Vagina (tissue), 2 donors: ENCODE results near the gene HEATR5B. TPM values are rescaled to one million over a fixed set of nuclear protein-coding genes. Genes with fewer than 3 reads are reported as not detected.
"Not testable (repeated sequence)": the region's sequence is repeated elsewhere in the genome, so short reads cannot be mapped to it uniquely, and the experiment has no call there.

Source experiments
- DNase-seq, 2 donors: peaks; one replicate each; pipeline ENCODE4 v3.0.0-alpha.2; 2017; ENCODE audit errors: extremely low spot score in 2 of 2
- H3K27ac ChIP-seq: fragments of 200-600 bp; sonication (generic); one replicate; pipeline ENCODE4 v1.5.1; 2019
- H3K27me3 ChIP-seq: fragments of 200-600 bp; sonication (generic); one replicate; pipeline ENCODE4 v1.5.1; 2019
- H3K36me3 ChIP-seq, 2 donors: fragments of 200-600 bp; sonication (generic); one replicate each; pipeline ENCODE4 v1.5.1; 2017 to 2019
- H3K4me1 ChIP-seq: fragments of 200-600 bp; sonication (generic); one replicate; pipeline ENCODE4 v1.5.1; 2019
- H3K4me3 ChIP-seq, 2 donors: fragments of 200-600 bp; sonication (generic); 1 replicate in 1 of 2; 2 replicates in 1 of 2; pipeline ENCODE4 v1.5.1; 2016 to 2019
- H3K9me3 ChIP-seq: fragments of 200-600 bp; sonication (generic); one replicate; pipeline ENCODE4 v1.5.1; 2019
- POLR2A ChIP-seq, 2 donors: fragments of 450-650 bp; IDR thresholded peaks; one replicate each; pipeline ENCODE4 v1.6.1; 2017; ENCODE audit warnings: antibody characterized with exemption in 2 of 2, mild to moderate bottlenecking in 2 of 2, moderate library complexity in 2 of 2
- POLR2AphosphoS5 ChIP-seq, 2 donors: sonication (generic); formaldehyde crosslinking; IDR thresholded peaks; one replicate each; pipeline ENCODE4 v1.9.0; 2017; ENCODE audit warnings: antibody characterized with exemption in 2 of 2, mild to moderate bottlenecking in 2 of 2, low read depth in 1 of 2; ENCODE audit not compliant: insufficient read depth in 1 of 2
- intact Hi-C: fragments of 100-400 bp; cut with DNase I; formaldehyde crosslinking; loops from one replicate; pipeline ENCODE4 v1.15.1; 2023
- total RNA-seq: library from RNA; depleted of rRNA; stranded (reverse); fragments of >200 nt; gene quantifications from one replicate; pipeline ENCODE4 v1.2.3, GENCODE V29; 2016
- TF ChIP-seq, protein P1 (sequence below), 3 experiments: fragments of 450-650 bp in 2 of 3; fragments of 200-600 bp in 1 of 3; sonication (generic) in 1 of 3; IDR thresholded peaks; one replicate each; pipeline ENCODE4 v1.5.1; 2017 to 2019; ENCODE audit warnings: antibody characterized with exemption in 3 of 3, mild to moderate bottlenecking in 2 of 3, moderate library complexity in 2 of 3

The HEATR5B gene
- total RNA-seq, 1 donor from 2014 or later = 38.3 TPM

DNA sequence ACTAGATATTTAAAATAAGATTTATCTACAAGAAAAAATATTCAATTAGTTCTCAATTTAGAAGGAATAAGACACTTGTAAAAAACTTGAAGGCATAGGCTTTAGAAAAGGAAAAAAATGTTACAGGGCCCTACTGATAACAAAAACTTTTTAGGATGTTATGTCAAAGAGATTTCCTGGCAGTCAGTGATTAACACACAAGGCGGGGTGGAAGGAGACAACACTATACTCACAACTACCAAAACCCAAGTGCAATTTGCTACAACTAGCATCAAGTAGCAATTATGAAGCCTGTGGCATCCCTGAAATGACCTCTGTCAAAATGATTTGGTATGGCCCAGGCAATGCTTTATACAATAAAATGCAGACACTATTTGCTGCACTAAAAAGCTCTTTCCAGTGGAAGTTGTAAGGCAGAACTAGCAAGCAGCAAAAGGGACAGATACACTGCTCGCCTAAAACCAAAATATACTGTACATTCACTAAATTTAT, 133.1 kb downstream of the HEATR5B start:
- DNase-seq = no peak
- no peaks in the 10 kb centered on the region for H3K27me3 ChIP-seq
- TF ChIP-seq, protein P1, sequence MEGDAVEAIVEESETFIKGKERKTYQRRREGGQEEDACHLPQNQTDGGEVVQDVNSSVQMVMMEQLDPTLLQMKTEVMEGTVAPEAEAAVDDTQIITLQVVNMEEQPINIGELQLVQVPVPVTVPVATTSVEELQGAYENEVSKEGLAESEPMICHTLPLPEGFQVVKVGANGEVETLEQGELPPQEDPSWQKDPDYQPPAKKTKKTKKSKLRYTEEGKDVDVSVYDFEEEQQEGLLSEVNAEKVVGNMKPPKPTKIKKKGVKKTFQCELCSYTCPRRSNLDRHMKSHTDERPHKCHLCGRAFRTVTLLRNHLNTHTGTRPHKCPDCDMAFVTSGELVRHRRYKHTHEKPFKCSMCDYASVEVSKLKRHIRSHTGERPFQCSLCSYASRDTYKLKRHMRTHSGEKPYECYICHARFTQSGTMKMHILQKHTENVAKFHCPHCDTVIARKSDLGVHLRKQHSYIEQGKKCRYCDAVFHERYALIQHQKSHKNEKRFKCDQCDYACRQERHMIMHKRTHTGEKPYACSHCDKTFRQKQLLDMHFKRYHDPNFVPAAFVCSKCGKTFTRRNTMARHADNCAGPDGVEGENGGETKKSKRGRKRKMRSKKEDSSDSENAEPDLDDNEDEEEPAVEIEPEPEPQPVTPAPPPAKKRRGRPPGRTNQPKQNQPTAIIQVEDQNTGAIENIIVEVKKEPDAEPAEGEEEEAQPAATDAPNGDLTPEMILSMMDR (IDR thresholded peaks at IDR 0.05) = no peak
- no peak overlapping the region for H3K27ac ChIP-seq
- no peaks in the 10 kb centered on the region for H3K9me3 ChIP-seq
- H3K4me1 ChIP-seq = peaks cover 14% of the 10 kb centered on the region
- no peak overlapping the region for H3K4me3 ChIP-seq
- no peaks in the 10 kb centered on the region for H3K36me3 ChIP-seq
- intact Hi-C loops = no loop called here

DNA sequence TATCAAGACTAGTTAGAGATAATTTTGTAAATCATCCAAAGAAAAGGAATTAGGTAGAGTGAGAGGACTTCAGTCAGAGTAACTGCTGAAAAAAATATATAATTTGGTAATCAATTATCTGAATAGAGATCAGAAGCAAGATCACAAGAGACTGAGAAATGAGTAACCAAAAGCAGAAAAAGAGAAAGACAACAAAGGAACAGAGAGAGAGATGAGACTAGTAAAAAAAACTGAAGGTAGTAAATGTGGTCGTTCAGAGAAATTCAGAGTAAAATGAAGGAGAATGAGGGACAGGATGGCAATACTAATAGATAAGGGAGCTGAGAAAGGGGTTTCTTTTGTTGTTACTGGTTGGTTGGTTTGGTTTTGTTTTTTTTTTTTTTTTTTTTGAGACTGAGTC, 134.3 kb downstream of the HEATR5B start:
- no peaks in the 10 kb centered on the region for H3K27me3 ChIP-seq
- intact Hi-C loops = no loop called here
- H3K27ac ChIP-seq = no peak overlapping the region
- TF ChIP-seq, protein P1 (IDR thresholded peaks at IDR 0.05) = no peak
- TF ChIP-seq POLR2AphosphoS5 (IDR thresholded peaks at IDR 0.05; ENCODE audit: insufficient read depth in 1 of 2, low read depth in 1 of 2) (no peak), POLR2A (IDR thresholded peaks at IDR 0.05) (no peak)
- no peak for DNase-seq
- no peaks in the 10 kb centered on the region for H3K9me3 ChIP-seq
- no peak overlapping the region for H3K4me3 ChIP-seq
- peaks cover 14% of the 10 kb centered on the region for H3K4me1 ChIP-seq
- H3K36me3 ChIP-seq = no peaks in the 10 kb centered on the region

DNA sequence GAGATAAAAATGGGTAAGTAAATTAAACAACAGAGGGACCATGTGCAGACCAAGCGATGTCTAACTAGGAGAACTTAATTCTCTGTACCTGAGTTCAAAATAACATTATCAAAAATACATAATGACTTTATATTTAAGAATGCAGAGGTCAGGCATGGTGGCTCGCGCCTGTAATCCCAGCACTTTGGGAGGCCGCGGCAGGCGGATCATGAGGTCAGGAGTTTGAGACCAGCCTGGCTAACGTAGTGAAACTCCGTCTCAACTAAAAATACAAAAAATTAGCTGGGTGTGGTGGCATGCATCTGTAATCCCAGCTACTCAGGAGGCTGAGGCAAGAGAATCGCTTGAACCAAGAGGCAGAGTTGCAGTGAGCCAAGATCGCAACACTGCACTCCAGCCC, 138.9 kb downstream of the HEATR5B start:
- H3K36me3 ChIP-seq, H3K27ac ChIP-seq, DNase-seq, intact Hi-C loops, H3K9me3 ChIP-seq, H3K27me3 ChIP-seq, H3K4me3 ChIP-seq, H3K4me1 ChIP-seq: not testable (repeated sequence)

DNA sequence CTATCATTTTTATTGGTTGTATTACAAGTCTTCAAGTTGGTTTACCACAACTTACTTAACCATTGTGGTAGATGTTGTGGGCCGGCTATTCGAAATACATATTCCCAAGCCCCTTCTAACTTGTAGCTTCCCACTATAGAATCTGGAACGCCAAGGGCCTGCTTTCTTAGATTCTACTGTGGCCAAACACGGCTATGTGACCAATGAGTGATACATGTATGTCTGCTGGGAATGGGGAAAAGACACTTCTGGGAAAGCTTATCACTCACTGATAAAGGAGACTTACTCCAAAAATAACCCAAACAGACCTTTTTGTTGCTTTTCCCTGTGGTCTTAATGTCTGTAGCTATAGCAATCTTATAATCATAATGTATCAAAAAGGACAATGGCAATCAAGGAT, 142.3 kb downstream of the HEATR5B start:
- intact Hi-C loops = no loop called here
- TF ChIP-seq, protein P1 (IDR thresholded peaks at IDR 0.05) = no peak
- TF ChIP-seq POLR2A (IDR thresholded peaks at IDR 0.05) = no peak
- TF ChIP-seq POLR2AphosphoS5 (IDR thresholded peaks at IDR 0.05; ENCODE audit: insufficient read depth in 1 of 2, low read depth in 1 of 2) = no peak

DNA sequence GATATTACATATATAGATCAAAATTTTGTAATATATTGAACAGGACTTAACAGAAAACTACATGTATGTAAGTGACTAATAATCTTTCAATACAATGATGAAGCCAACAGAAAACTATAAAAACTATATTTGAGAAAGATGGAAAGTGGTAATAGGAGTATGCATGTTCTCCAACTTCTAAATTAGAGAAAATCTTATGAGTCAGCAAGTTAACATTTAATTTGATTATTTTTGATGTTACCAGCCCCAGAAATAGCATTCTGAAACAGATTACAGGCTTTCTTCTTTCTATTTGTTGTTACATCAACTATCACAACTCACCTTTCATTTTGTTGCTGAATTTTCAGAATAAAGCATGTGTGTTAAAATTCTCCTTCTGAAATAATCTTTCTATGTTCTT, 147.6 kb downstream of the HEATR5B start:
- H3K27me3 ChIP-seq, DNase-seq, H3K9me3 ChIP-seq, H3K27ac ChIP-seq, H3K36me3 ChIP-seq, intact Hi-C loops, H3K4me1 ChIP-seq, H3K4me3 ChIP-seq: not testable (repeated sequence)

More for the DNA sequence above, 142.3 kb downstream of the HEATR5B start:
- H3K9me3 ChIP-seq = no peaks in the 10 kb centered on the region
- no peaks in the 10 kb centered on the region for H3K27me3 ChIP-seq
- no peaks in the 10 kb centered on the region for H3K36me3 ChIP-seq
- H3K4me1 ChIP-seq = no peaks in the 10 kb centered on the region
- H3K27ac ChIP-seq = no peak overlapping the region
- no peak overlapping the region for H3K4me3 ChIP-seq
- DNase-seq = no peak

DNA sequence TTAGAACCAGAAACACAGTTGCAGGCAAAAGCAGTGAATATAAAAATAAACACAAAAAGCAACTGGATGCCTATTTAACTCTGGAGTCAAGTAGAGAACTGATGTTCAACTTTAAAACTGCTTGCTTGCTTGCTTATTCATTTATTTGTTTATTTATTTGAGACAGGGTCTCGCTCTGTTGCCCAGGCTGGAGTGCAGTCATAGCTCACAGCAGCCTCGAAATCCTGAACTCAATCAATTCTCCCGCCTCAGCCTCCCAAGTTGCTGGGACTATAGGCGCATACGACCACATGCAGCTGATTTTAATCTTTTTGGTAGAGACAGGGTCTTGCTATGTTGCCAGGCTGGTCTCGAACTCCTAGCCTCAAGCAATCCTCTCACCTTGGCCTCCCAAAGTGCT, 152.5 kb downstream of the HEATR5B start:
- intact Hi-C loops, H3K27ac ChIP-seq: not testable (repeated sequence)

More for the DNA sequence above, 152.5 kb downstream of the HEATR5B start:
- H3K4me1 ChIP-seq = peaks cover 25% of the 10 kb centered on the region
- H3K9me3 ChIP-seq, H3K4me3 ChIP-seq, H3K27me3 ChIP-seq, DNase-seq, H3K36me3 ChIP-seq: not testable (repeated sequence)

Other genes starting within 250 kb of the HEATR5B start
- gene STRN, start 117.8 kb downstream of the HEATR5B start, total RNA-seq = 19.4 TPM
- gene GPATCH11, start 146 bp upstream of the HEATR5B start, total RNA-seq = 6.1 TPM
- gene EIF2AK2, start 72.6 kb upstream of the HEATR5B start, total RNA-seq = 15.2 TPM
- gene SULT6B1, start 104.3 kb upstream of the HEATR5B start, total RNA-seq = not detected
- 23.6 TPM for gene CEBPZOS, start 112.1 kb upstream of the HEATR5B start, total RNA-seq
- gene CEBPZ, start 147.2 kb upstream of the HEATR5B start, total RNA-seq = 27.0 TPM
- gene NDUFAF7, start 147.3 kb upstream of the HEATR5B start, total RNA-seq = 18.4 TPM
- gene PRKD3, start 240.5 kb upstream of the HEATR5B start, total RNA-seq = 38.8 TPM